Stomach (tissue), 4 donors: ENCODE measurements around the gene PFDN4.

ENCODE experiments used
- CTCF ChIP-seq, 7 experiments: fragments of 450-650 bp in 4 of 7; fragments of 200-600 bp in 3 of 7; sonication (generic) in 3 of 7; IDR thresholded peaks; one replicate each; pipeline ENCODE4 v1.5.1; 2016 to 2019; ENCODE audit warnings: antibody characterized with exemption in 7 of 7, control low read depth in 2 of 7, mild to moderate bottlenecking in 1 of 7
- EP300 ChIP-seq: sonication (generic); formaldehyde crosslinking; IDR thresholded peaks from one replicate; pipeline ENCODE4 v1.6.1; 2017; ENCODE audit warnings: antibody characterized with exemption
- POLR2A ChIP-seq, 4 donors: fragments of 450-650 bp; IDR thresholded peaks; one replicate each; pipeline ENCODE4 v1.6.1; 2016; ENCODE audit warnings: antibody characterized with exemption in 4 of 4, control low read depth in 2 of 4, mild to moderate bottlenecking in 1 of 4, moderate library complexity in 1 of 4

DNA sequence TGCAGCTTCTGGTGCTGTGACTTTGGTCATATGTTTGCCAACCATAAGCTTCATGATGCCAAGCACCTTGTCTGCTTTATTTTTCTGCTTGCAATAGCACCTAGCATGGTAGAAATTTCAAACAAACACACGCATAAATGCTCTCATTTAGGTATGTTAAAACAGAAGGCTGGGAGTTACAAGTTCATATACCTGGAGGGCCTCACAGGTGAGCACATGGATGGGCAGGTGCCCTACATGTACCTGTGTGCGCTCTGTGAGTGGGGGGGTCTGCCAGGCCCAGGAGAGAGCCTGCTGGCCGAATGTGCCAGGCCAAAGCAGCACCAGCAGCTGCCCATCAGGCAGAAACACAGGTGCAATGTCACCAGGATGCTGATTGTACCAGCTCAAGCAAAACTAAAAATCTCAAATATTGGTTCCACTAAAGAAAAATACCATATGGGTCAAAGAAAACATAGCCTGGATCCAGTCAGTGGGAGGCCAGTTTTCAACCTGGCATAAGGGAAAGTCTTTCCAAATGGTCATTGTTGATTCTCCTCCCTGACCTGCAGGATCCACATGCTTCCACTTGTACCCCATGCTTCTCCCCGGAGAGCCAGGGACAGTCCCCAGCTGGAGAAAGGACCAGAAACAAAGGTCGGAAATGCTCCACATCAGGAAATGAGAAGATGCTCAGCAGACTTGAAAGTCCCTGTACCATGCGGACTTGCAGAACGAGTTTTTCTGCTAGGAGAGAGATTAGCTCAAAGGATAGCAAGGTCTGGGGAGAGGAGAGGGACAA, 7.2 kb upstream of the PFDN4 start:
- TF ChIP-seq EP300, result no peak
- TF ChIP-seq CTCF (IDR thresholded peaks at IDR 0.05), result no peak
- TF ChIP-seq POLR2A (IDR thresholded peaks at IDR 0.05), result no peak
